Stimulated activated CD8-positive, alpha-beta memory T cell treated with anti-CD3 and anti-CD28 coated beads, Interleukin-2, amount 100 ng/mL, for 48 hours (primary cell): ENCODE data around the gene KMT2E.
"Not testable (repeated sequence)": the region's sequence is repeated elsewhere in the genome, so short reads cannot be mapped to it uniquely, and the experiment has no call there.

Source experiments
- DNase-seq, 2 donors: peaks; one replicate each; pipeline ENCODE4 v3.0.0-alpha.2; 2020; ENCODE audit warnings: low read depth in 2 of 2

KMT2E gene

GRCh38 chr7:104983076-104983577, 30.9 kb upstream of the KMT2E start:
- DNase-seq = no peak

GRCh38 chr7:104983578-104984539, 30.1 kb upstream of the KMT2E start:
- DNase-seq = peak; percentile 81 to 82

- no peak for DNase-seq
These were observed 29.3 kb upstream of the KMT2E start for GRCh38 chr7:104984585-104985258.

- no peak for DNase-seq
These were observed 28.8 kb upstream of the KMT2E start for GRCh38 chr7:104985259-104985617.

GRCh38 chr7:104986628-104987259, 27.3 kb upstream of the KMT2E start:
- DNase-seq = no peak

GRCh38 chr7:104987403-104987802, 26.6 kb upstream of the KMT2E start:
- not testable (repeated sequence) for DNase-seq

- DNase-seq = no peak
These were observed 23.0 kb upstream of the KMT2E start for GRCh38 chr7:104990983-104991382.

GRCh38 chr7:104992306-104992705, 21.7 kb upstream of the KMT2E start:
- DNase-seq = no peak

- DNase-seq = no peak
These were observed 20.7 kb upstream of the KMT2E start for GRCh38 chr7:104993217-104993862.

- DNase-seq = no peak
These were observed 15.8 kb upstream of the KMT2E start for GRCh38 chr7:104998040-104998752.

- DNase-seq = no peak
These were observed 13.8 kb upstream of the KMT2E start for GRCh38 chr7:105000200-105000599.

GRCh38 chr7:105000927-105001336, 13.1 kb upstream of the KMT2E start:
- no peak for DNase-seq

GRCh38 chr7:105001652-105002184, 12.3 kb upstream of the KMT2E start:
- DNase-seq = no peak

- peak in 1 of 2 donors; percentile 19 for DNase-seq
These were observed 10.7 kb upstream of the KMT2E start for GRCh38 chr7:105003275-105003674.

GRCh38 chr7:105003872-105004510, 10.0 kb upstream of the KMT2E start:
- no peak for DNase-seq

- not testable (repeated sequence) for DNase-seq
These were observed 9.0 kb upstream of the KMT2E start for GRCh38 chr7:105005006-105005405.

GRCh38 chr7:105005486-105005885, 8.5 kb upstream of the KMT2E start:
- DNase-seq = not testable (repeated sequence)

GRCh38 chr7:105006367-105007136, 7.5 kb upstream of the KMT2E start:
- DNase-seq = no peak

- DNase-seq = no peak
These were observed 6.7 kb upstream of the KMT2E start for GRCh38 chr7:105007298-105007697.
